ENCODE measurements around the gene CCL19.

The CCL19 gene

GRCh38 chr9:34691936-34692315, 850 bp upstream of the CCL19 start:
- H3K27me3 ChIP-seq (ENCODE audit: control insufficient read depth in 1 of 2, insufficient read depth in 2 of 2, low read length in 2 of 2): no peaks in the 10 kb centered on the region
- H3K9ac ChIP-seq (ENCODE audit: low read length): no peak overlapping the region
- no peaks in the 10 kb centered on the region for H3K36me3 ChIP-seq (ENCODE audit: insufficient read depth, low read length)
- no peak overlapping the region for H3K27ac ChIP-seq (ENCODE audit: low read depth, low read length)
- H3K4me1 ChIP-seq (ENCODE audit: insufficient read depth, low read length): no peaks in the 10 kb centered on the region
- H3K4me3 ChIP-seq (ENCODE audit: low read depth in 1 of 2, low read length in 2 of 2): no peak overlapping the region
- H3K9me3 ChIP-seq (ENCODE audit: low read length): no peaks in the 10 kb centered on the region

- H3K4me3 ChIP-seq (ENCODE audit: low read depth in 1 of 2, low read length in 2 of 2): no peak overlapping the region
Observed at GRCh38 chr9:34689512-34689911, 1.6 kb downstream of the CCL19 start.

GRCh38 chr9:34689116-34689470, 2.0 kb downstream of the CCL19 start:
- no peaks in the 10 kb centered on the region for H3K27me3 ChIP-seq (ENCODE audit: control insufficient read depth in 1 of 2, insufficient read depth in 2 of 2, low read length in 2 of 2)
- H3K4me3 ChIP-seq (ENCODE audit: low read depth in 1 of 2, low read length in 2 of 2): no peak overlapping the region
- no peaks in the 10 kb centered on the region for H3K4me1 ChIP-seq (ENCODE audit: insufficient read depth, low read length)
- H3K9me3 ChIP-seq (ENCODE audit: low read length): no peaks in the 10 kb centered on the region
- no peak overlapping the region for H3K27ac ChIP-seq (ENCODE audit: low read depth, low read length)
- H3K9ac ChIP-seq (ENCODE audit: low read length): no peak overlapping the region
- no peaks in the 10 kb centered on the region for H3K36me3 ChIP-seq (ENCODE audit: insufficient read depth, low read length)

More at GRCh38 chr9:34689512-34689911, 1.6 kb downstream of the CCL19 start:
- Histone ChIP-seq H3K9me3 (ENCODE audit: low read length) (no peaks in the 10 kb centered on the region), H3K36me3 (ENCODE audit: insufficient read depth, low read length) (no peaks in the 10 kb centered on the region), H3K27ac (ENCODE audit: low read depth, low read length) (no peak overlapping the region), H3K9ac (ENCODE audit: low read length) (no peak overlapping the region), H3K4me1 (ENCODE audit: insufficient read depth, low read length) (no peaks in the 10 kb centered on the region), H3K27me3 (ENCODE audit: control insufficient read depth in 1 of 2, insufficient read depth in 2 of 2, low read length in 2 of 2) (no peaks in the 10 kb centered on the region)

- no peak overlapping the region for H3K4me3 ChIP-seq (ENCODE audit: low read depth in 1 of 2, low read length in 2 of 2)
- no peak overlapping the region for H3K9ac ChIP-seq (ENCODE audit: low read length)
- H3K9me3 ChIP-seq (ENCODE audit: low read length): no peaks in the 10 kb centered on the region
- no peaks in the 10 kb centered on the region for H3K36me3 ChIP-seq (ENCODE audit: insufficient read depth, low read length)
- H3K27ac ChIP-seq (ENCODE audit: low read depth, low read length): no peak overlapping the region
- H3K27me3 ChIP-seq (ENCODE audit: control insufficient read depth in 1 of 2, insufficient read depth in 2 of 2, low read length in 2 of 2): no peaks in the 10 kb centered on the region
- no peaks in the 10 kb centered on the region for H3K4me1 ChIP-seq (ENCODE audit: insufficient read depth, low read length)
Observed at GRCh38 chr9:34688329-34689115, 2.6 kb downstream of the CCL19 start.

GRCh38 chr9:34687276-34688030, 3.6 kb downstream of the CCL19 start:
- no peaks in the 10 kb centered on the region for H3K9me3 ChIP-seq (ENCODE audit: low read length)
- no peaks in the 10 kb centered on the region for H3K36me3 ChIP-seq (ENCODE audit: insufficient read depth, low read length)
- H3K27ac ChIP-seq (ENCODE audit: low read depth, low read length): no peak overlapping the region
- H3K9ac ChIP-seq (ENCODE audit: low read length): no peak overlapping the region
- H3K4me3 ChIP-seq (ENCODE audit: low read depth in 1 of 2, low read length in 2 of 2): no peak overlapping the region
- H3K27me3 ChIP-seq (ENCODE audit: control insufficient read depth in 1 of 2, insufficient read depth in 2 of 2, low read length in 2 of 2): no peaks in the 10 kb centered on the region
- no peaks in the 10 kb centered on the region for H3K4me1 ChIP-seq (ENCODE audit: insufficient read depth, low read length)

GRCh38 chr9:34686732-34687131, 4.3 kb downstream of the CCL19 start:
- H3K4me1 ChIP-seq (ENCODE audit: insufficient read depth, low read length): no peaks in the 10 kb centered on the region
- no peak overlapping the region for H3K27ac ChIP-seq (ENCODE audit: low read depth, low read length)
- no peaks in the 10 kb centered on the region for H3K36me3 ChIP-seq (ENCODE audit: insufficient read depth, low read length)

GRCh38 chr9:34686231-34686630, 4.8 kb downstream of the CCL19 start:
- Histone ChIP-seq H3K9me3 (ENCODE audit: low read length) (no peaks in the 10 kb centered on the region), H3K27me3 (ENCODE audit: control insufficient read depth in 1 of 2, insufficient read depth in 2 of 2, low read length in 2 of 2) (no peaks in the 10 kb centered on the region), H3K4me1 (ENCODE audit: insufficient read depth, low read length) (no peaks in the 10 kb centered on the region), H3K27ac (ENCODE audit: low read depth, low read length) (no peak overlapping the region), H3K4me3 (ENCODE audit: low read depth in 1 of 2, low read length in 2 of 2) (no peak overlapping the region), H3K36me3 (ENCODE audit: insufficient read depth, low read length) (no peaks in the 10 kb centered on the region), H3K9ac (ENCODE audit: low read length) (no peak overlapping the region)

More at GRCh38 chr9:34686732-34687131, 4.3 kb downstream of the CCL19 start:
- no peaks in the 10 kb centered on the region for H3K27me3 ChIP-seq (ENCODE audit: control insufficient read depth in 1 of 2, insufficient read depth in 2 of 2, low read length in 2 of 2)
- no peaks in the 10 kb centered on the region for H3K9me3 ChIP-seq (ENCODE audit: low read length)
- no peak overlapping the region for H3K9ac ChIP-seq (ENCODE audit: low read length)
- H3K4me3 ChIP-seq (ENCODE audit: low read depth in 1 of 2, low read length in 2 of 2): no peak overlapping the region

- H3K27ac ChIP-seq (ENCODE audit: low read depth, low read length): no peak overlapping the region
- H3K9me3 ChIP-seq (ENCODE audit: low read length): no peaks in the 10 kb centered on the region
- no peaks in the 10 kb centered on the region for H3K4me1 ChIP-seq (ENCODE audit: insufficient read depth, low read length)
- no peaks in the 10 kb centered on the region for H3K27me3 ChIP-seq (ENCODE audit: control insufficient read depth in 1 of 2, insufficient read depth in 2 of 2, low read length in 2 of 2)
- no peak overlapping the region for H3K4me3 ChIP-seq (ENCODE audit: low read depth in 1 of 2, low read length in 2 of 2)
- no peak overlapping the region for H3K9ac ChIP-seq (ENCODE audit: low read length)
- no peaks in the 10 kb centered on the region for H3K36me3 ChIP-seq (ENCODE audit: insufficient read depth, low read length)
Observed at GRCh38 chr9:34685591-34685990, 5.5 kb downstream of the CCL19 start.

GRCh38 chr9:34684816-34685215, 6.3 kb downstream of the CCL19 start:
- H3K27me3 ChIP-seq (ENCODE audit: control insufficient read depth in 1 of 2, insufficient read depth in 2 of 2, low read length in 2 of 2): no peaks in the 10 kb centered on the region
- no peak overlapping the region for H3K9ac ChIP-seq (ENCODE audit: low read length)
- H3K36me3 ChIP-seq (ENCODE audit: insufficient read depth, low read length): no peaks in the 10 kb centered on the region
- no peaks in the 10 kb centered on the region for H3K4me1 ChIP-seq (ENCODE audit: insufficient read depth, low read length)
- no peak overlapping the region for H3K4me3 ChIP-seq (ENCODE audit: low read depth in 1 of 2, low read length in 2 of 2)
- H3K9me3 ChIP-seq (ENCODE audit: low read length): no peaks in the 10 kb centered on the region
- no peak overlapping the region for H3K27ac ChIP-seq (ENCODE audit: low read depth, low read length)

- Histone ChIP-seq H3K9ac (ENCODE audit: low read length) (no peak overlapping the region), H3K36me3 (ENCODE audit: insufficient read depth, low read length) (no peaks in the 10 kb centered on the region), H3K4me3 (ENCODE audit: low read depth in 1 of 2, low read length in 2 of 2) (no peak overlapping the region), H3K9me3 (ENCODE audit: low read length) (no peaks in the 10 kb centered on the region), H3K27me3 (ENCODE audit: control insufficient read depth in 1 of 2, insufficient read depth in 2 of 2, low read length in 2 of 2) (no peaks in the 10 kb centered on the region), H3K4me1 (ENCODE audit: insufficient read depth, low read length) (no peaks in the 10 kb centered on the region), H3K27ac (ENCODE audit: low read depth, low read length) (no peak overlapping the region)
Observed at GRCh38 chr9:34684145-34684544, 6.9 kb downstream of the CCL19 start.

GRCh38 chr9:34675869-34676268, 15.2 kb downstream of the CCL19 start:
- H3K4me3 ChIP-seq (ENCODE audit: low read depth in 1 of 2, low read length in 2 of 2): no peak overlapping the region
- H3K9ac ChIP-seq (ENCODE audit: low read length): no peak overlapping the region
- H3K27ac ChIP-seq (ENCODE audit: low read depth, low read length): no peak overlapping the region
- no peaks in the 10 kb centered on the region for H3K27me3 ChIP-seq (ENCODE audit: control insufficient read depth in 1 of 2, insufficient read depth in 2 of 2, low read length in 2 of 2)
- no peaks in the 10 kb centered on the region for H3K9me3 ChIP-seq (ENCODE audit: low read length)
- no peaks in the 10 kb centered on the region for H3K36me3 ChIP-seq (ENCODE audit: insufficient read depth, low read length)
- H3K4me1 ChIP-seq (ENCODE audit: insufficient read depth, low read length): no peaks in the 10 kb centered on the region

Measured in muscle layer of colon (tissue), 2 donors.